AML-193 (cell line): ENCODE results near the gene RTN4RL1.

Experiments
- DNase-seq, 2 experiments: peaks; one replicate each; lab custom pipeline; 2025; lab: John Stamatoyannopoulos, UW

Gene RTN4RL1

GRCh38 chr17:2025220-2025621 is at the start of gene RTN4RL1:
RTN4RL1 (minus strand) TSS chr17:2025334; CDS start chr17:2024865, 469 bp downstream.
- no peak for DNase-seq

GRCh38 chr17:2074919-2075318 is 49.8 kb upstream of the RTN4RL1 start:
- DNase-seq = no peak

- DNase-seq = no peak
Measured at GRCh38 chr17:2071455-2072281, 46.5 kb upstream of the RTN4RL1 start.

- DNase-seq = no peak
Measured at GRCh38 chr17:2071024-2071385, 45.9 kb upstream of the RTN4RL1 start.

- DNase-seq = no peak
Measured at GRCh38 chr17:2070241-2071023, 45.3 kb upstream of the RTN4RL1 start.

GRCh38 chr17:2068519-2069051 is 43.5 kb upstream of the RTN4RL1 start:
- no peak for DNase-seq

- no peak for DNase-seq
Measured at GRCh38 chr17:2068031-2068518, 42.9 kb upstream of the RTN4RL1 start.

GRCh38 chr17:2067608-2068024 is 42.5 kb upstream of the RTN4RL1 start:
- no peak for DNase-seq

- DNase-seq = no peak
Measured at GRCh38 chr17:2067048-2067561, 42.0 kb upstream of the RTN4RL1 start.

- DNase-seq = no peak
Measured at GRCh38 chr17:2065949-2066400, 40.8 kb upstream of the RTN4RL1 start.

- peak in 1 of 2 experiments; percentile 15 for DNase-seq
Measured at GRCh38 chr17:2064980-2065785, 40.0 kb upstream of the RTN4RL1 start.

GRCh38 chr17:2064520-2064971 is 39.4 kb upstream of the RTN4RL1 start:
- DNase-seq = no peak

GRCh38 chr17:2064147-2064489 is 39.0 kb upstream of the RTN4RL1 start:
- no peak for DNase-seq

- no peak for DNase-seq
Measured at GRCh38 chr17:2063261-2064146, 38.4 kb upstream of the RTN4RL1 start.

- no peak for DNase-seq
Measured at GRCh38 chr17:2062571-2063183, 37.5 kb upstream of the RTN4RL1 start.

- DNase-seq = no peak
Measured at GRCh38 chr17:2061441-2061958, 36.4 kb upstream of the RTN4RL1 start.

GRCh38 chr17:2060681-2061440 is 35.7 kb upstream of the RTN4RL1 start:
- DNase-seq = no peak

GRCh38 chr17:2060385-2060658 is 35.2 kb upstream of the RTN4RL1 start:
- no peak for DNase-seq
